Measurements from ENCODE around the gene DUOX1.

Gene DUOX1

GRCh38 chr15:45185069-45185779, 55.4 kb downstream of the DUOX1 start:
- no peaks in the 10 kb centered on the region for H3K36me3 ChIP-seq (ENCODE audit: insufficient read depth, low read length)
- H3K9ac ChIP-seq (ENCODE audit: low read depth, low read length, poor library complexity, severe bottlenecking), result peak overlapping the region; percentile 80

GRCh38 chr15:45185903-45186770, 56.3 kb downstream of the DUOX1 start:
- Histone ChIP-seq H3K4me1 (ENCODE audit: insufficient read depth, low read length, poor library complexity, severe bottlenecking) (peaks cover 62% of the 10 kb centered on the region), H3K9ac (ENCODE audit: low read depth, low read length, poor library complexity, severe bottlenecking) (peak overlapping the region; percentile 80), H3K4me2 (ENCODE audit: low read depth, low read length, poor library complexity, severe bottlenecking) (peak overlapping the region; percentile 99), H3K27me3 (ENCODE audit: insufficient read depth, low read length, poor library complexity, severe bottlenecking) (no peaks in the 10 kb centered on the region), H3K36me3 (ENCODE audit: insufficient read depth, low read length) (no peaks in the 10 kb centered on the region), H3K9me3 (ENCODE audit: insufficient read depth, low read depth, low read length) (no peaks in the 10 kb centered on the region), H3K79me2 (ENCODE audit: insufficient read depth, low read length) (peaks cover 73% of the 10 kb centered on the region), H4K20me1 (ENCODE audit: insufficient read depth, low read length, poor library complexity, severe bottlenecking) (peaks cover 28% of the 10 kb centered on the region), H3K9me2 (replicated peaks; ENCODE audit: low read depth, low read length) (no peaks in the 10 kb centered on the region), H3K4me3 (ENCODE audit: low read length, poor library complexity, severe bottlenecking) (peak overlapping the region; percentile 88), H3F3A (ENCODE audit: low read depth) (no peaks in the 10 kb centered on the region), H2AFZ (ENCODE audit: low read length) (no peak overlapping the region)
- TF ChIP-seq CTCF (conservative IDR thresholded peaks at IDR 0.05; ENCODE audit: low read length), result no peak

More at GRCh38 chr15:45185069-45185779, 55.4 kb downstream of the DUOX1 start:
- Histone ChIP-seq H3K27me3 (ENCODE audit: insufficient read depth, low read length, poor library complexity, severe bottlenecking) (no peaks in the 10 kb centered on the region), H4K20me1 (ENCODE audit: insufficient read depth, low read length, poor library complexity, severe bottlenecking) (peaks cover 28% of the 10 kb centered on the region), H2AFZ (ENCODE audit: low read length) (no peak overlapping the region), H3K4me2 (ENCODE audit: low read depth, low read length, poor library complexity, severe bottlenecking) (peak overlapping the region; percentile 99), H3K79me2 (ENCODE audit: insufficient read depth, low read length) (peaks cover 80% of the 10 kb centered on the region), H3K4me1 (ENCODE audit: insufficient read depth, low read length, poor library complexity, severe bottlenecking) (peaks cover 71% of the 10 kb centered on the region), H3K9me3 (ENCODE audit: insufficient read depth, low read depth, low read length) (no peaks in the 10 kb centered on the region), H3F3A (ENCODE audit: low read depth) (peaks cover 4% of the 10 kb centered on the region; the same call in 1 of the 2 replicates), H3K4me3 (ENCODE audit: low read length, poor library complexity, severe bottlenecking) (peak overlapping the region; percentile 88), H3K9me2 (replicated peaks; ENCODE audit: low read depth, low read length) (no peaks in the 10 kb centered on the region)
- TF ChIP-seq CTCF (conservative IDR thresholded peaks at IDR 0.05; ENCODE audit: low read length) (no peak), EZH2phosphoT487 (IDR thresholded peaks at IDR 0.05; ENCODE audit: borderline replicate concordance) (no peak)

- peaks cover 28% of the 10 kb centered on the region for H4K20me1 ChIP-seq (ENCODE audit: insufficient read depth, low read length, poor library complexity, severe bottlenecking)
- peaks cover 54% of the 10 kb centered on the region for H3K4me1 ChIP-seq (ENCODE audit: insufficient read depth, low read length, poor library complexity, severe bottlenecking)
- TF ChIP-seq EZH2phosphoT487 (IDR thresholded peaks at IDR 0.05; ENCODE audit: borderline replicate concordance) (no peak), CTCF (conservative IDR thresholded peaks at IDR 0.05; ENCODE audit: low read length) (no peak)
- no peaks in the 10 kb centered on the region for H3F3A ChIP-seq (ENCODE audit: low read depth)
- H3K36me3 ChIP-seq (ENCODE audit: insufficient read depth, low read length), result no peaks in the 10 kb centered on the region
- no peaks in the 10 kb centered on the region for H3K9me2 ChIP-seq (replicated peaks; ENCODE audit: low read depth, low read length)
- H3K79me2 ChIP-seq (ENCODE audit: insufficient read depth, low read length), result peaks cover 65% of the 10 kb centered on the region
- no peaks in the 10 kb centered on the region for H3K27me3 ChIP-seq (ENCODE audit: insufficient read depth, low read length, poor library complexity, severe bottlenecking)
- peak overlapping the region; percentile 99 for H3K4me2 ChIP-seq (ENCODE audit: low read depth, low read length, poor library complexity, severe bottlenecking)
- H2AFZ ChIP-seq (ENCODE audit: low read length), result no peak overlapping the region
- peak overlapping the region; percentile 80 for H3K9ac ChIP-seq (ENCODE audit: low read depth, low read length, poor library complexity, severe bottlenecking)
- H3K9me3 ChIP-seq (ENCODE audit: insufficient read depth, low read depth, low read length), result no peaks in the 10 kb centered on the region
- H3K4me3 ChIP-seq (ENCODE audit: low read length, poor library complexity, severe bottlenecking), result peak overlapping the region; percentile 88
Measured at GRCh38 chr15:45186771-45187577, 57.2 kb downstream of the DUOX1 start.
